ENCODE measurements around the gene TREML2.

- TF ChIP-seq CTCF (IDR thresholded peaks at IDR 0.05) (no peak), POLR2A (IDR thresholded peaks at IDR 0.05) (no peak)
Measured at GRCh38 chr6:41236276-41236675, 35.3 kb upstream of the TREML2 start.

Data from right lobe of liver (tissue), 4 donors.